Activated CD4-positive, CD25-positive, alpha-beta regulatory T cell treated with anti-CD3 and anti-CD28 coated beads, Interleukin-2, amount 50 U/mL, for 24 hours (primary cell): ENCODE measurements around the gene LBX1.

ENCODE experiments used
- ATAC-seq, 2 donors: fragments of 150-1000 bp; cut with Tn5 transposase; one replicate each; pipeline ENCODE4 v1.10.0; 2021; ENCODE audit warnings: mild to moderate bottlenecking in 1 of 2, moderate library complexity in 1 of 2

LBX1 gene

DNA sequence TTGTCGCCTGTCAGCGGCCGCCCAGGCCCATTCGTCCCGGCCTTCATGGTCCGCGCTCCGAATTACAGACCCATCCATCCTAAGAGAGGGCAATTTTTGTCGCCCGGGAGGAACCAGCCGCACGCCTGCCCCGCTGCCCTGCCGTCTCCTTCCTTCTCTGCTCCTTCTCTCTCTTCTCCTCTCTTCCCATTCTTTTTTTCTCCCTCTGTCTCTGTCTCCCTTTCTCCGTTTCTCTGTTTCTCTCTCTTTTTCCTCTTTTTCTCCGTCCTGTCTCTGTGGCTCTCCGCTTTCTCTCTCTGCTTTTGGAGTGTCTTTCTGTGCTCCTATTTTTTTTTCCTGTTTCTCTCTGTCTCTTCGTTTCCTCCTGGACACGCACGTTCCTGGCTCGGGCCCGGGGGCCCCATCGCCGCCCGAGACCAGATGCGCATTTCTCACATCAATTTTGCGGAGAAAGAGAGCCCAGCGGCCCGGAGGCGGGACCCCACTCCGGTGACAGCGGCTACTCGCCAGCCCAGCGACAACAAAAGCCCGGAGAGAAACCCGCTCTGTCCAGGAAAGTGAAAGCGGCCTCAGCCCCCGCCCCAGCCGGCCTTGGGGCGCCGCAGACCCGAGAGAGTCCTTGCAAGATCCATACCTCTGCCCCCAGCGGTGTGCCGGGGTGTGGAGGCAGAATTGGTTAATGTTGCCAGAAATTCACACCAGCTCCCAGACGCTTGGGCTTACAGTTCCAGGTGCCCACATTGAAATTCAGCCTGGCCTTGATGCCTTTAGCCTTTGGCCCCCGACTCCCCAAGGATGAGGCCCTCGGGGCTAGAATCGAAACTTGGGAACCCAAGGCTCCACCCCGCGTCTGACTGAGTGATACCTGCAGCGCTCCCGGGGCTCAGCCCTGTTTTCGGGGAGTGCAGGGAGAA is 4.1 kb downstream of the LBX1 start:
- ATAC-seq, result no peak

DNA sequence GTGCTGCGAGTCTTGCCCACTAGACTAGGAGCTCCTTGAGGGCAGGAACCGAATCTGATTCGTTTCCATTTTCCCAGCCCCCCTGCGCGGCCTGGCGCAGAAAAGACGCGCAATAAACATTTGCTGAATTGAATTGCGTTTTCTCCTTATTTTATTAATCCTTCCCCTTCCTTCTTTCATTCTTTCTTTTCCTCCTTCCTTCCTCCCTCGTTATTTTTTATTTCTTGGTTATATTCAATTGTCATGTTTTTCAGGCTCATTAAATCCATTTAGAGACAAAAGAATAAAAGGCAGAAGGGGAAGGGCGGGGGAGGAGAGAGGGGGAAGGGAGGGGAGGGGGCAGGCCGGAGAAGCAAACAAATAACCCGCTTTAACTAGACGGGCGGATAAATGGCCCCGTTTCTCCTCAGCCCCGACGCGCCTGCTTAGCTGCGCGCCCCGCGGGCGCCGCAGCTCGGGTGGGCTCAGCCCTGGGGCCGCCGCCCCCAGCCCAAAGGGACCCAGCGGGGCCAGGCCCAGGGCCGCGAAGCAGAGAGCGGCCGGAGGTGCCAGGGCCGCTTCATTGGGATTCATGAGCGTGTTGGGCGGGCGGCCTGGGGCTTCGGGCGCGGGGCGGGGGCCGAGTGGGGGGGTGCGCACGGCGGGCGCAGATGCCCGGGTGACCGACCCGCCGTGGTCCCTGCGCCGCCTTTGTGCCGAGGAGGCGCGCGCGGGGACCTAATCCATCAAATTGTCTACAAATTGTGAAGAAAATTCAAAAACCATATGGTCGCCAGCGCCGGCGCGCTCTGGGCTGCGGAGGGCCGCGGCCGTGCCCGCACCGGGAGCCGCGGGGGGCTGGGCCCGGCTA is 5.0 kb downstream of the LBX1 start:
- no peak for ATAC-seq

DNA sequence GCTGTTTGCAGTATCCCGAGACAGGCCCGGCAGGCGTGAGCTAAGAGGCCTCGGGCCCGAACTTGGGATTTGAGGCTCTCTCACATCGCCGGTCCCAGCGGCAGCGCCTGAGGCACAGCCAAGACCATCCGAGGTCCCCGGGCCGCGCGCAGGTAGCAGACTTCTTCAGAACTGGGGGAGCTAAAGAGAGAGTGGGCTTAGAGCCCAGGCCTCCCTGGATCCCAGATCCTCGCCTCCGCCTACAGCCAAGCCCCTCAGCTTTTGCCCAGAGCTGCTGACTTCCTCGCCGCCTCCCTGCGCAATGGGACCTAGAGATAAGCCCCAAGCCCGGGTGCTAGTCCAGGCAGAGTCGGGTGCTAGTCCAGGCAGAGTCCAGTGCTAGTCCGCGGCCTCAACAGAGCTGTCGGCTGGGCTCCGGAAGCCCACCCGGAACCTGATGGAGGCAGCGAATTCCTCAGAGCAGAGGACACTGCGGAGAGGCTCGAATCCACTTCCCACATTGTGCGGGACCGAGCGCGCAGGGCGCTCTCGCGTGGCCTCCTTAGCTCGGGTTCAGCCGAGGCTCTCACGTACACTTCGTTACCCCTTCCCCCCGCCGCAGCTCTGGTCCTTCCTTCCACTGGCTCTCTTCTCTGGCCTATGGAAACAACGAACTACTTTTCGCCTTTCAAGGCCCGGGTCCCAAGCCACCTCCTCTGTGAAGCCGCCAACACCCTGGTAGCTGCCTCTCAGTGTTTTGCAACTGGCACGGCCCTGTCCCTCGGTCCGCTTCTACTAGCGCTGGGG is 5.8 kb downstream of the LBX1 start:
- ATAC-seq, result no peak

DNA sequence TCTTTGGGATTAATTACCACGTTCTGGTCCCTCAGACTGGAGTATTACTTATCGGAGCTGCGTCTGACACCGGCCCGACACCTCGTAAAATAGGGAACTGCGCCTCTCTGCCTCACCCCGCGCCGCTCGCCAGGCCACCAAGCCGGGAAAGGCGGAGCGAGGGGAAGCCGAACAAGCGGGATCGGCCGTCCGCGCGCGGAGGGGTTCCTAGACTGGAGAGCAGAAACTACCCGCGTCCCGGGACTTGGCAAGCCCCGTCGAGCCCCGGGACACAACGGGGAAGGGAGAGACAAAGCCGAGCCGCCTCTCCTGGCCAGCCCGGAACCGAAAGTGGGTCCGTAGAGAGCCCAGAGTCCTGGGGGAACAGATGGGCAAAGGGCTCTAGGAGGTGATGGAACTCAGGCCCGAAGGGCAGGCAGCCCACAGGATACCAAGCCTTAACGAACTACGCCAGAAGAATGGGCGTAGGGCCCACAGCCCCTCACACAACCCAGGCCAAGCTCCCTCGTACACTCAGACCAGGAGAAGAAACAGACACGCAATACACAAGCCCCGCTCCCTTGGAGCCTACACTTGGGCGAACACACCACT is 6.5 kb downstream of the LBX1 start:
- ATAC-seq, result peak in 1 of 2 donors; percentile 25

DNA sequence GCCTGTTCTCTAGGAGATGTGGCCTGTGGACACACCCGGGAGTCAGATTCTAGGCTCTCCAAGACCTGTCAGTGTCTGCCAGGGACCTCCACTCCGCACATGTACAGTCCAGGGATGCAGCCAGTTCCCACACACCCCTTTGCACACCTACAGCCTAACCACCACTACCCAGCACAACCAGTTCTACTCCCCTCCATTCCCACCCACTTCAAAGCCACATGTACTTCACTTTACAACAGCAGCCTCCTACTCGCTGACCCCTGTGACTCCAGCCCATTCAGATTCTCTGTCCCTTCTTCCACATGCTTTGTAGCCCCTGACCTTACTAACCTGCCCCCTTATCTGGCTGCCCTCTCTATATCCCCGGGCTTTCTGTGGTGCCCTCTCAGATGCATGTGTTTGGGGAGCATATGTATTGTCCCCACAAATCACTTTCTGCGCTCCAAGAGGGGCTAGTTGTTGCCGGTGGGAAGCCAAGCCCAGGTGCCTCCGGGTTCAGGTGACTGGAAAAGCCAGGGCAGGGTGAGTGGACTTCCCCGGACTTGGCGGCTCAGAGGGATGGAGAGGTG is 7.2 kb downstream of the LBX1 start:
- ATAC-seq, result no peak

DNA sequence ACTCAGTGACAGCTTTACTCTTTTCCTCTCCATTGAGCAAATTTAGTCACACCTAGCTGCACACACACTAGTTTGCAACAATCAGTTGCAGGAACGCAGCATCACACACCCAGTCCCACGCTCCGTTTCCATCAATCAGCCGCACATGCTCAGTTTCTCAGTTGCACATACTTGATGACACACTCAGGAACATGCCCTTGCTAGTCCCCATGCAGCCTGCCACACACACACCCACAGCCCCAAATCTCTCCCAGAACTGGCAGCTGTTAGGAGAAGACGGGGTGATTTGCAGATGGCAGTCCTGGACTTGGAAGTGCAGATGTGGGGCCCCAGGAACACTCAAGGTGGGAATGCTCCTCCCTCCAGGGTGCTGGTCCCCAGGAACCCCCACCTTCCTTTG is 7.7 kb downstream of the LBX1 start:
- ATAC-seq, result peak; percentile 29 to 42

DNA sequence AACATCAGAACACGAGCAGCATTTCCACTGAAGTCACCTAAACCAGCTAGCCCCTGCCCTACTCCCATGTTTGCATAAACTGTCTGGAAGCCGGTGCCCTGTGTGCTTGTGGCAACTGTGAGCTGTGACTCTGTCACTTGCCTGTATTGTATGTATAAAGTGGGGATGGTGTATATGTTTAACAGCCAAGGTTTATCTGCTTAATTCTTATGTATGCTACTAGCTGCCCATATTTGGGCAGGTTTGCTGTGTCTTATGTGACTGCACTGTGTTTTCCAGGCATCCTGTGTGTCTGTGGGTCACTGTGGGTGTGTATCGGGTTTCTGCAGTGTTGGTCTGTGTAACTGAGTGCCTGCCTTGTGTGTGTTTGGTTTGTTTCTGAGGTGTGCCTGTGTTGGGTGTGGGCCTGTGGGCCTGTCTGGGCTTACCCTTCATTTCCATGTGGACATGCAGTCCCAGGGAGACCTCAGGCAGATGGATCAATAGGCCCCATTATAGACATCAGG is 9.3 kb downstream of the LBX1 start:
- ATAC-seq, result no peak

DNA sequence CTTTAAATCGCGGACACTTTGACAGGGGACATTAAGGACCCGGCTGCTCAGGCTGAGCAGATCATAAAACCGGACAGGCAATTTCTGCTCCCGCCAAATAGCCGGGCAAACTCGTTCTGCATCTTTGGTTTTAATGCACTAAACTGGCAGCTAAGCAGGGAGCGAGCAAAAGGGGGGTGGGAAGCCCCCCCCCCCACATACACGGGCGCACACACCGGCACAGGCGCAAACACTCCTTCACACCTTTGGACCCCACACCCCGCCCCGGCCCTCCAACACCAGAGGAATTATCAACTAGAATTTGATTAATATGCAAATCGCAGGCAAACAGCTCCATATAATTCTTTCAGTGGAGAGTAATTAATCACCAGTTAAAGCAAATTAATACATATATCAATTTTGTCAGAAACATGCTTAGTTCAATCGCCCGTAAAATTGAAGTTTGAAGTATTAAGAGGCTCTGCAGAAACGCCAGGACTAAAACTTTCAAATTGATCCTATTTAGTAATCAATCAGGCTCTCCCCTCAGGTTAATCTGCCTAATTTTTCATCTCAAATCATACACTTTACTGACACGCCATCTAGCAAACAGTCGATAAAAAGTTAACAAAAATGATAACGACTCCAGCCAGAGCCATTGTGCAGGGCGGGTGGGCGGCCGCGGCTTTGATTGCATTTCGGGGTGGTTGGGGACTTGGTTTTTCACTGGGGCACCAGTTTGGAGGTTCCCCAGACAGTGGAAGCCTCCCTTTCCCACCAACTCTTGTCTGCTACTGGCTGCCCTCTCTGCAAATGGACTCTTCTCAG is 9.9 kb downstream of the LBX1 start:
- no peak for ATAC-seq

DNA sequence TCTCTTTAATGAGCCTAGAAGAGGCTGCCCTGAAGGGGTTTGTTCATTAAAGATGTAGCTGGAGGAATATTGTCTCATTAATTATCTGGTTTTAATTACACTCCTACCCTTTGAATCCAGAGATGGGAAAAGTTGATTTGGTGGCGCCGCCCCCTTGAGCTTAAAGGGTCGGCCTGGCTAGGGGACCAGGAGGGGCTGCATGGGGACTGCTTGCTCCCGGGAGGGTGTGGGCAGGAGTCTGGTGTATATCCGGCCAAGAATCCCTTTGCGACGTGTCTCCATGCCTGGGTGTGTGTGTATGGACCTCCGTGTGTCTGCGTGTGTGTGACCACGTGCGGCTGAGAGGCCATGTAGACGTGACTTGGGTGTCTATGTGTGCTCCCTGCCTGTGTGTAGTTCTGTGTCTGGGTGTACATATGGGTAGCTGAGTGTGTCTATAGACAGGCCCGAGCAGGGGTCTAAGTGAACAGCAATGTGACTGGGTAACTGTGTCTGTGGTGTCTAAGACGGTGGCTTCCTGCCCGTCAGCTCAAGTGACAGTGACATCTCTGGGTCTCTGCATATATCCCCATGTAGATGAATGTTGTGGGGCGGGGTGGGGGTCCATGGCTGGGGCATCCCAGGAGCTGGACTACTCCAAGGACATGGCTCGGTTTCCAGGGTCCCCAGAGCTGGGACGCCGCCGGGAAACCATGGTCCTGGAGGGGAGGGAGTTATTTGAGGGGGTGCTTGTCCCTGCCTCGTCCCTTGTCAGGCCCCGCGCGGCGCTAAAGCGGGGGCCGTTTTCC is 10.7 kb downstream of the LBX1 start:
- no peak for ATAC-seq

DNA sequence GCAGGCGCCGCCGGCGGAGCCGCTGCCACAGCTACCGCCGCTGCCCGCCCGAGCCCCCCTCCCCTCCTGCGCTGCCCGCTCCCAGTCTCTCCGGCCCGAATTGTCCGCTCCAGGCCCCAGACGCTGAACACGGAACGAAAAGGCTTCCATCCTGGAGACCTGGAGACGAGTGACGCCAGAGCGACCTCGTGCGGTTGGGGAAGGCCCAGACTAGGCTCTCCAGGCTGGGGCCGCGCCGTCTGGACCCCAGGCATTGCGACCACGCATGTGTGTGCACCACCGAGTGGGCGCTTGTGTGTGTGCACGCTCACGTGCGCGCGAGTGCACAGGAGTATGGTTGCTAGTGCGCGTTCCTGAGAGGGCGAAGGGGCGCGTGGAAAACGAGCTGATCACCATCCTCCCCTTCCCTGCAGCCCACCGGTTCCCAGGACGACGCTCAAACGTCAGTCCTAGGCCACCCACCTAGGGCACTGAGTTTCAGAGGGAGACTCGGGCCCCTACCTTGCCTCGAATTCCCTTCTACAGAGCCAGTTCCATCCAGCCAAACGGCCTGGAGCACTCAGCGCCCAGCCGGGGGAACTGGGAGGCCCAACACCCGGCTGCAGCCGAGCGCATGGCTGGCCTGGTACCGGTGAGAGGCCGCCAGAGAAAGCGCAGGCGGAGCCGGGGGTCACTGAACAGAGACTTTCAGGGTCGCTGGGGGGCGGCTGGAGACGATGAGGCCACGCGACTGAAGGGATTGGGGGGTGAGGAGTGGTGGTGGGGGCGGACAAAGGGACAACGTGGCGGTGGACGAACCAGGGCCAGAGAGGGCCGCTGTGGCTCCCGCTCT is 11.6 kb downstream of the LBX1 start:
- ATAC-seq, result no peak

DNA sequence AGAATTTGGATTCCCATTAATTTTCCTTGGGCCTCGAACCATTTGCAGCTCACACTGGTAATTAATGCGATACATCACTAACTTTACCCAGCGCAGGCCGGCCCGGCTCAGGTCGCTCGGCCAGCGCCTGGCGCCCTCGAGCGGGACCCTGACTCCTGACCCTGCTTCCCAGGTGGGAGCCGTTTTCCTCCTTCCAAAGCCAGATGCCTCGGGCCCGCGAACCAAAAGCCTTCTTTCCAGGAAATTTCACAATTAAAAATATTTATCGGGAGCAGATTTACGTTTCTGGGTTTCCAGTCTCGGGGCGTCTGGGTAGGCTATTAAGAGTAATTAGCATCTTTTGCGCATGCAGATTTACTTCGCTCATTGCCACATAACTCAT is 12.2 kb downstream of the LBX1 start:
- ATAC-seq, result no peak

DNA sequence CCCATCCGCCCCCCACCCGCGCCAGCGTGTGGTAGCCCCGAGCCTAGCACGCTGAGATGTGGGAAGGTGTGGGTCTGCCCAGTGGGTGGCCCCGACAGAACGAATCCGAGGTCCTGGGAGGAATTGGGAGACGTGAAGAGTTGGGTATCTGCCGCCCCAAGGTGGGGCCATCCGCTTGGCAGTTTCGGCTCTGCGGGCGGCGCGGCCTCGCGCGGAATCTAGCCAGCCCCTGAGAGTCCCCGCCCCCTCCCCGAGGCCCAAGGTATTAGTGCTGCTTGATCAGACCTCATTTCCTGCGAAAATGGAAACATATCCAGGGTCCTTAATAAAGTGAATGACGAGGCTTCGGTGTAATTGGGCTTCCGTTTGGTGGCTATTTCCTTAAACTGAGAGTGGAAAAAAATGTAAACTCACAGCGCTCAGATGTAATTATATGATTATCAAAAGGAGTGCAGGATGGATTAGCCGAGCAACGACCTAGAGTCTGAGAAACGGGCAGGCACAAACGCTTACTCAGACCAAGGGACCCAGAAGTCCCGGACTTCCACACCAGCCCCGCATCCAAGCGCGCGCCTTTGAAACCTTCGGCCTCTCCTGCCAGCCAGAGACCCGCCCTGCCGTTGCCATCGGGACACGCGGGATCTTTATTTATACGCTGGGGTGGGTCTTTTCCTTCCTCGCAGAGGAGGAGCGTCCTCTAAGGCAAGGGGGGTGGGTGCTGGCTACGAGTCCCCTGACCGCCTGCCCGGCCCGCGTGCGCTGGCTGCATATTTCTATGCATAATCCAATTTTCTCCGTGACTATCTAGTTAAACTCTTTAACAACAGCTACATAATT is 12.8 kb downstream of the LBX1 start:
- no peak for ATAC-seq

DNA sequence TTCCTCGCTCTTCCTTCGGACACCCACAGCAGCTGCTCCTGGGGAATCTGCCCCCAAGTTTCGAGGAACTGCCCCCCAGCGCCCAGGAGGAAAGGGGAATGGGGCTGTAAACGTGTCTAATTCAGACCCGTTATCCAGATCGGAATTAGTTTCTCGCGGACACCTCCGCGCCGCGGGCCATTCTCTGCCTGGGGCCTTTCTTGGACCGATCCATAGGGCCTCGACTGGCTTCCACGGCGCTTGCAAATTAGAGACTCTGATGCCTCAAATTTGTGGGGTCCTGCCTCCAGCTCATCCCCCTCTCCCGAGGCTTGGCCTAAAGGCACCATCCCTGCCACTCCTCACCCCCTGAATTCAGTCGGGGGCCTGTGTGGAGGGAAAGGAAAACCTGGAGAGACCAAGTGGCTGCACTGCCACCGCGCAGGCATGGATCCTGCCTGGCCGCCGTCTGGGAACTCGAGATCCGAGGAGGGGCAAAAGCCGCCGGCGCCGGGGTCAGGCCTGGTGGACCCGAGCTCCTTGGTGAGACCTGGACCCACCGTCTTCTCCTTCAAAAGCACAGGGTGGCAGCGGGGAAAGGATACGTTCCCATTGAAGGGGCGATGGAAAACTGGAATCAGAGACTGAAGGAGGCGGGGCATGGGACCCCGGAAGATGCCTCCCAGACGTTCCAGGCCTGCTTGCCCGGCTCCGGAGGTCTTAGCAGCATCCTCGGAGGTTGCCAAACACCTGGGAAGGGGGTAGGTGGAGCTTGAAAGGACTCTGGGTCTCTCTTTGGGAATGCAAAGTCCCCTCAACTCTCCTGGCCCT is 13.7 kb downstream of the LBX1 start:
- no peak for ATAC-seq

DNA sequence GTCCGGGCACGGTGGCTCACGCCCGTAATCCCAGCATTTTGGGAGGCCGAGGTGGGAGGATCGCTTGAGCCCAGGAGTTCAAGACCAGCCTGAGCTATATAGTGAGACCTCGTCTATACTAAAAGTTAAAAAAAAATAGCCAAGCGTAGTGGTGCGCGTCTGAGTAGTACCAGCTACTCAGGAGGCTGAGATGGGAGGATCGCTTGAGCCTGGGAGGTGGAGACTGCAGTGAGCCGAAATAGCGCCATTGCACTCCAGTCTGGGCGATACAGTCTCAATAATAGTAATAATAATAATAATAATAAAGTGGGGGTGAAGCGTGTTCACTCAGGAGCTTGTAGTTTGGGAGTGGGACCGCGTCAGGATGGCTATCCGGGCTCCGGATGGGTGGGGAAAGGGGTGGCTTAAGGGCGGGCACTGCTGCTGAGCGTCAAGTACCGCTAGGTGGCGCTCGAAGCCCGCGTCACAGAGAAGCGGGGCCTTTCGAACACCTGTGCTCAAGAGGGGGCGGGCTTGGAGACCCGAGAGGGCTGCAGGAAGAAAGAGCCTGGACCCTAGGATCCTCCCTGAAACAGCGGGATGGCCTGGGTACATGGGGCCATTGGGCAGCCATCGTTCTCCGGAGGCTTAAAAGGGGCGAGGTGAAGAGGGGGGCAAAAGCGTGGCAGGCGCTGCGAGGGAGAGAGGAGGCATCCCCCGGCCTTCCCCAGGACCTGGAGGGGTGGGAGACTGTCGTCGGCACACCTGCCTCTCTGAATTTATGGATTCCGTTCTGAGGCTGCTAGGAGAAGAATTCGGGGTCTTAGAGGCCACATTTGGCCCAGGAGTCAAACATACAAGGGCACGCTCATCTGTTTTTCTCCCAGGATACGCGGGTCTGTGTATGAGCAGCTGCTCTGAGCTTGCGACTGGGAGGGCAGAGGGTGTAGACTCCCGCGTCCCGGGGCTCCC is 14.5 kb downstream of the LBX1 start:
- peak; percentile 84 to 86 for ATAC-seq

DNA sequence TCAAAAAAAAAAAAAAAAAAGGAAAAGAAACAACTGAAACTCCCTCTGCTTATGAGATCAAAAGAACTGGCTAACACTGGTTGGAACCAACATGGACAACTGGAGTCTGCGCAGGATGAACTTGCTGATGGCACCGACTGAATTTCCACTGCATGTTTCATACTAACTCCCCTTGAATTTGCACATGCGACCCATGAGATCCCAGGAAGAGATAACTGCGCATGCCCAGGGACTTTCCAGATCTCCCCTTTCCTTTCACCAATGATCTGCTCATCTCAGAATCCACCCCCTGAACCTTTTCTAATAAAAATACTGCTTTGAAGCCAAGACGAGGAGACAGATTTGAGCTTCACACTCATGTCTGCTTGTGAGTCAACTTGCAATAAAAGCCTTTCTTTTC is 20.7 kb downstream of the LBX1 start:
- no peak for ATAC-seq

DNA sequence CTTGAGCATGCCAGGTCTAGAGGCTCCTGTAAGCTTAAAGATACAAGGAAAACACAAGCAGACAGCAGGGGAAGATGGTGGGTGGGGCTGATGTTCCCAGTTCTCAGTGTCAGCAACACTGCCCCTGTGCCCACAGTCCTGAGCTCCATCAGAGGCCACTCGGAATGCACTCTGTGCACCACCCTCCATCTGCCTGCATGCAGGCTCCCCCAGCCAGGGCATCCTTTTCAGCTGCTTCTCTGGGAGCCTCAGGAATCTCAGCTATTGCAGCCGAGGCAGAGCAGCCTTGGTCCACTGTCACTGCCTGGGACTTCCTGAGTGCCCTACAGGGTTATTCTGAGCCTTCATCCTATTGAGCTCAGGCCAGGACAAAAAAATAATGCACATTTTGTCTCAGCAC is 22.2 kb downstream of the LBX1 start:
- no peak for ATAC-seq
